ENCODE measurements around the gene ZNF608.

Gene ZNF608

DNA sequence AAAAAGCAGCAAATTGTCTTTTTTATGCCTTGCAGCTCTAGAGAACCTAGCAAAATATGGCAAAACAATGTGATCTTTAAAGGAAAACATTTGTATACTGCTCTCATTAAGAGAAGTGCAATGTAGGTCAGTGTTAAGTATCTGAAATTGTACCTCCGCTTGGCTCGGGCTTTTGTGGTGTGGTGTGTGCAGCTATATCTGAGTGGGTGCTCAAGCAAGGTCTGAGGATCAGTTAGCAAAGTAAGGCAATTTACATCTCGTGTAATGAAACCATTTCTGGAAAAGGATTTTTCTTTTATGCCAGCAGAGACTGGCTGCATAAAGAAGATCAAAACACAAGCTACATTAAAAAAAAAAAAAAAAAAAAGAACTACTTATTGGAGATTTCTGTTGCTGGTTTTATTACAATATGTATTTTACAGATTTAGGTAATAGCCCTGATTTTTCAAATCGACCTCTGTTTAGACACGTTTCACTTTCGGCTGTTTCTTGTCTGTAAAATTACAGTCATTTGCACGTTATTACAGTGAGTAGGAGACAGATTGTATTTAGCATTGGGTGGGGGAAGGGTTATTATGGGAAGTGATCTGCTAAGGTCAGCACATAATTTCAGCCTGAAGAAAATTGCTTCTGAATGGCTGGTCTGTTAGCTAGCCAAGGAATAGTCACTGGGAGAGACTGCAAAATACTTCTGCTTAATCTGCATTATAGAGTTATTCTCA, 7.9 kb upstream of the ZNF608 start:
- in situ Hi-C loops (cut with HindIII; ENCODE audit: low sequenced_read_pairs): no loop called here
- H3K4me3 ChIP-seq (ENCODE audit: low read depth, low read length): no peak overlapping the region
- no peak for DNase-seq (ENCODE audit: low read depth, low spot score)

DNA sequence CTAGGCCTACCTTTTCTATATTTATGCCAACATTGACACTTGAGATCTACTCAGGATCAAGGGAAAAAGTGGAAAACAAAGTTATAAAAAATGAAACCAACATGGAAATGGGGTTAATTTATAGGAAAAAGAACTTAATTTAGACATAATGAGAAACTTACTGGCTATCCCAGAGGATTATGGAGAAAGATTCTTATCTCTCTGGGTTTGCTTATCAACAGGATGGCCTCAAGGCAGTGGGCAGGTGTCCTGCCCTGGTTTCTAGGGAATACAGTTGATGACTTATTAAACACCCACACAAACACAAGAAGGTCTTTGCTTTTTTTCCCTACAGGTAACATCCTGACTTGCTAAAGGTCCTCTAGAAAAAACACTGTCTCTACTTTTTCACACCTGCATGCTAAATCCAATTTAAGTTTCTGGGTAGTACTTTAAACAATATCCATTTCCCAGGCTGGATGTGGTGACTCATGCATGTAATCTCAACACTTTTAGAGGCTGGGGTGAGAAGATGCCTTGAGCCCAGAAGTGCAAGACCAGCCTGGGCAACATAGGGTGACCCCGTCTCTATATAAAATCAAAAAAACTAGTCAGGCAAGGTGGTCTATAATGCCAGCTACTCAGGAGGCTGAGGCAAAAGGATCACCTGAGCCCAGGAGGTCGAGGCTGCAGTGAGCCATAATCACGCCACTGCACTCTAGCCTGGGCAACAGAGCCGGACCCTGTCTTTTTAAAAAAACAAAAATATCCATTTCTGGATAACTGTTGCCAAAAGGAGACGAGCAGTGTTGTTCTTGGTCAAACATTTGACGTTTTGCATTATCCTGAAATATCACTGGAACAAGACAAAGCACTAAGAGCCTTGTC, 6.6 kb upstream of the ZNF608 start:
- in situ Hi-C loops (cut with HindIII; ENCODE audit: low sequenced_read_pairs): no loop called here
- TF ChIP-seq, protein P1, sequence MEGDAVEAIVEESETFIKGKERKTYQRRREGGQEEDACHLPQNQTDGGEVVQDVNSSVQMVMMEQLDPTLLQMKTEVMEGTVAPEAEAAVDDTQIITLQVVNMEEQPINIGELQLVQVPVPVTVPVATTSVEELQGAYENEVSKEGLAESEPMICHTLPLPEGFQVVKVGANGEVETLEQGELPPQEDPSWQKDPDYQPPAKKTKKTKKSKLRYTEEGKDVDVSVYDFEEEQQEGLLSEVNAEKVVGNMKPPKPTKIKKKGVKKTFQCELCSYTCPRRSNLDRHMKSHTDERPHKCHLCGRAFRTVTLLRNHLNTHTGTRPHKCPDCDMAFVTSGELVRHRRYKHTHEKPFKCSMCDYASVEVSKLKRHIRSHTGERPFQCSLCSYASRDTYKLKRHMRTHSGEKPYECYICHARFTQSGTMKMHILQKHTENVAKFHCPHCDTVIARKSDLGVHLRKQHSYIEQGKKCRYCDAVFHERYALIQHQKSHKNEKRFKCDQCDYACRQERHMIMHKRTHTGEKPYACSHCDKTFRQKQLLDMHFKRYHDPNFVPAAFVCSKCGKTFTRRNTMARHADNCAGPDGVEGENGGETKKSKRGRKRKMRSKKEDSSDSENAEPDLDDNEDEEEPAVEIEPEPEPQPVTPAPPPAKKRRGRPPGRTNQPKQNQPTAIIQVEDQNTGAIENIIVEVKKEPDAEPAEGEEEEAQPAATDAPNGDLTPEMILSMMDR (IDR thresholded peaks at IDR 0.05; ENCODE audit: low read depth, low read length): no peak
- DNase-seq (ENCODE audit: low read depth, low spot score): no peak

More for the DNA sequence above, 7.9 kb upstream of the ZNF608 start:
- TF ChIP-seq, protein P1 (IDR thresholded peaks at IDR 0.05; ENCODE audit: low read depth, low read length): no peak

DNA sequence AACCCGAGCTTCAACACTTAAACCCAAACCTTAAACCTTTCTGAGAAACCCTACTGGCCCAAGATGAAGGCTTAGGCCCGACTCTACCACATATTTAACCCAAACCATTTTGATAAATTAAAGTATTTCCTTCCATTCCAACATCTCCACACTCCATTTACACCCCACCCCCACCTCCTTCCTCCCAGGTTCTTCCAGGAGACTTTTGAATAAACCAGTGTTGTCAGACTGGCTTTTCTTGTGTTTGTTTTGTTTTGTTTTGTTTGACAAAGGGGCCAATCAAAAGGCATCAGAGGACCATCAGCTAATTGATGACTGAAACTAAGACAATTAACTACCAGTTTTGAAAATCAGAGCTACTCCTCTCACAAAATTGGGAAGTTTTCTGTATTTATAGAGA, 4.6 kb upstream of the ZNF608 start:
- TF ChIP-seq, protein P1 (IDR thresholded peaks at IDR 0.05; ENCODE audit: low read depth, low read length): no peak
- in situ Hi-C loops (cut with HindIII; ENCODE audit: low sequenced_read_pairs): no loop called here
- no peak for DNase-seq (ENCODE audit: low read depth, low spot score)
- H3K4me3 ChIP-seq (ENCODE audit: low read depth, low read length): no peak overlapping the region

More for the DNA sequence above, 6.6 kb upstream of the ZNF608 start:
- no peak overlapping the region for H3K4me3 ChIP-seq (ENCODE audit: low read depth, low read length)

DNA sequence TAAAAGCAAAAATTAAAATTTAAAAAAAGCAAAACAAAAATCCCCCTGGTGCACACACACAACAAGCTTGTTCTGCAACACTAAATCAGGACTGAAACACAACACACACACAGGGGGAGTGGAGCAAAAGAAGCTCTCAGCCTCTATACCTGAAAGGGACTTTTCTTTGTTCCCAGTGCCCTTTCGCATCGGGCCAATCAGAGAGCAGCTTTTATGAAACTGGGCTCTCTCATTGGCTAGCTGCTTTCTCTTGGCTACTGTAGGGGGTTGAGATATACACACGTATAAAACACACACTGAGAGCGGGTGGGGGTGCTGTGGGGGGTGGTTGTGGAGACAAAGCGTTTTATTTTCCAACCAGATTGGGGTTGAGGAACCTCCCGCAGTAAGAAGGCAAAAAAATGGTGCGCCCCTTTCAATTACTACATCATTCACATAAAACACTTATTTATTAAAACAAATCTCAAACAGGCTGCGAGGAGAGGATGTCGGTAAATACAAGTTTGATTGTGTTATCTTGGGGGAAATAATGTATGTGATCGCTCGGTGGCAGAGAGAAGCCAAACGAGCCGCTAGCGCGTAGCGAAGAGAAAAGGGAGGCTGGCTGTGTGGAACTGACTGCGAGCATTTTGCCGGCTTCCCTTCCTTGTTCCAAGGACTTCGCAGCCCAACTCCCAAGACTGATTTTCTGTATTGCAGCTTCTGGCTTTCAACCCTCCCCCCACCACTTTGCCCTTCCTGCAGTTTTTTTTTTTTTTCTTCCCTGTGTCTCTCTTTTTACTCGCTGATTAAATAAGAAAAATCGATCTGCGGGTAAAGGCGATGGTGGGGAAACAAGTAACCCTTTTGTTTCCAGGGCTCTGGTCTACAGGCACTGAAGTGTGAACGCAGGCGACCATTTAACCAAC, 2.5 kb upstream of the ZNF608 start:
- peak; percentile 95 for DNase-seq (ENCODE audit: low read depth, low spot score)
- TF ChIP-seq, protein P1 (IDR thresholded peaks at IDR 0.05; ENCODE audit: low read depth, low read length): no peak
- in situ Hi-C loops (cut with HindIII; ENCODE audit: low sequenced_read_pairs): no loop called here
- peak overlapping the region; percentile 74 for H3K4me3 ChIP-seq (ENCODE audit: low read depth, low read length)

DNA sequence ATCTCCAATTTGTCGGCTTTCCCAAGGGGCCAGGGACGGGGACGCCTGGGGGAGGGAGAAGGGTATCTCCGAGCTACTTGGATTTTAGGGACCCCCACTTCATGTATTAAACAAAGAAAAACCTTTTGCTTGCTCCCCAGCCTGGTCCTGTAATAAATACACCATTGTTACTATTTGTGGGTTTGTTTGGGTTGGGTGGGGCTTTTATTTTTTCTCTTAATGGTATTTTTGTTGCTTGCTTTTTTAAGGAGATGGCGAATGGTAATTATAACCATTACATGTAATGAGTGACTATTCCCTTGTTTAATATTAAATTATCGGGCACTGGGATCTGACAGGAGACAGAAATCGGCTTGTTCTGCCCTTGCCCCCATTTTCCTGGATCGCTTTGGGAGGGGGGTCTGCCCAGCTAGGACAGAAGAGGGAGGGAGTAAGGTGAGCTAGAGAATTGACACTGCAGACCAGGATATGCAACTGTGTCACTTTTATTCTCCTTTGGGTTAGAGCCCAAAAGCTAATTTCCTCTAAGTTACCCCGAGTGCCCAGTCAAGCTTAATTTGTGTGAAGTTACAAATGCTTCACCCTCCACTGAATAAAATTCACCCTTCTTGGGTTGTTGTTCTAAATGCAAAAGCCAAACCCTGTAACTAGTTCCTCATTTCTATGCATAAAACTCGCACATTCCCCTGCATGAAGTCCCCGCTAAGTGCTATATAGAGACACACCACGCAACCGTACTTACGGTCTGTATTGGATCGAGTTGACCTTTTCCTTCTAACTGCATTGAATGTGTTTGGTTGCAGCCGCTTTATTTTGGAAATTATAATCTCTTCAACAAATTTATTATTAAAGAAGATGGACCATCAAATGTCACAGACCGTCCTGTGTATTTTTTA, 1.6 kb upstream of the ZNF608 start:
- H3K4me3 ChIP-seq (ENCODE audit: low read depth, low read length): peak overlapping the region; percentile 74
- no peak for DNase-seq (ENCODE audit: low read depth, low spot score)
- TF ChIP-seq, protein P1 (IDR thresholded peaks at IDR 0.05; ENCODE audit: low read depth, low read length): no peak
- in situ Hi-C loops (cut with HindIII; ENCODE audit: low sequenced_read_pairs): no loop called here
